ENCODE data around the gene EP300.

The EP300 gene

DNA sequence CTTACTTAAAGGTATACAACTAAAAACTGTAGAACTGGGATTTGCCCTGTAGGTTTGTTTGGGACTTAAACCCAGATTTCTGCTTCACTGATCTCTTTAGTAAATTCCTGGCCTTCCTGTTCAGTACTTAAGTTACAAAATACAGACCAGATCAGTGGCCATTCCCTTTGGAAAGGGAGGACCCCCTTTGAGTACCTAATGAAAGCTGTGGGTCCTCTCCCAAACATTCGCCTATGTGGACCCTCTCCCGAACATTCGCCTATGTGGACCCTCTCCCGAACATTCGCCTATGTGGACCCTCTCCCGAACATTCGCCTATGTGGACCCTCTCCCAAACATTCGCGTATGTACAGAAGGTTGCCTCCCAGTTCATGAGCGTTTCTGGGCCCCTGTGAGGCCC lies 123.0 kb downstream of the EP300 start:
- no peak for DNase-seq

DNA sequence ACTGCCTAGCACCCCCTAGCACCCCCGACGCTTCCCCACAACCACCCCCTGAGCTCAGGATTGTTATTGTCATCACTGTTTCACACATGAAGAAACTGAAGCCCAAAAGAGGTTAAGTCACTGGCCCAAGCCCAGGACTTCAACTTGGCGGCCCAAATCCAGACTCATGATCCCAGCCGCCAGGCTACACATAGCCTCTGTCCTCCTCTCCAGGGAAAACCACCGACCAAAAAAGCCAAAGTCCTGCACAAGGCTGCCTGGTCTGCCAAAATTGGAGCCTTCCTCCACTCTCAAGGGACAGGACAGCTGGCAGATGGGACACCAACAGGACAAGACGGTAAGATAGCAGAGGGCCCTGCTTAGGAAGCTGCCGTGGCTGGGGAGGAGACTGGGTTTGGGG lies 123.5 kb downstream of the EP300 start:
- no peak for DNase-seq

DNA sequence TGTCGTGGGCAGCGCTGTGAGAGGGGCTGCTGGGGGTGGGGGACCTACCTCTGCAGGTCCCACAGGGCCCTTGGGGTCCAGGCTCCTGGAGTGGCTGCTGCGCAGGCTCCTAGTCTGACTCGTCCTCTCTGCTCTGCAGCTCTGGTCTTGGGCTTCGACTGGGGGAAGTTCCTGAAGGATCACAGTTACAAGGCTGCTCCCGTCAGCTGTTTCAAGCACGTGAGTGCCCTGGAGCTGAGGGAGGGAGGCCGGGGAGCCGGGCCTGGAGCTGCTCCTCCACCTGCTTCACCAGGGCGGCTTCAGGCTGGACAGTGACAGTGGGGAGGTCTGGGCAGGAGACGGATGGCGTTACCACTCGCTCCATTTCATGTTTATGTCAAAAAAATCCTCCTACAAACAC lies 124.6 kb downstream of the EP300 start:
- no peak for DNase-seq

DNA sequence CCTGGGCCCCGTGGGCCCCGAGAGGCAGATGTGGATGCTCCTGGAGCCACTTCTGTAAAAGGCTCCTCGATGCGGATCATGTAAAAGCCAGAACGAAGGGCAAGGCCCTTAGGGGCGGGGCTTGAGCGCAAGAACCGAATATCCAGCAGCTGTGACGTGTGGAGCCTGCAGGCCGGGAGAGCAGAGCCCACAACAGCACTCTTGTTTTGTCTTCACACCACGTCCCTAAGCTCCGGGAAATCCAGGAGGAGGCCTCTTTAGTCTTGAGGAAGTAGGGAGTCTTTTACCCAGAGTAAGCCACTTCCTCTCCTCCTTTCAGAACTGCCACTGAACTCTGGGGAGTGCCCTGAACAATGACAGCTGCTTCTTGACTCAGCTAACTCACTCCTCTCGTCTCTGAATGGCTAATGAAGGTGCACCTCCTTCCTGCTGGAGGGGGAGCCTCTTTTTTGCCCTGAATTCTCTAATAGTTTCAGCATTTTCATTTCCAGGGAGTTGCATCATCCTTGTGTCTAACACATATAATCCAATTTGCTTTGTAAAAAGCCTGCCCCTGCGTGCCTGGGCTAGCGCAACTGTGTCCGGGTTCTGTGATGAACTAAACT lies 125.3 kb downstream of the EP300 start:
- peak; percentile 36 for DNase-seq

DNA sequence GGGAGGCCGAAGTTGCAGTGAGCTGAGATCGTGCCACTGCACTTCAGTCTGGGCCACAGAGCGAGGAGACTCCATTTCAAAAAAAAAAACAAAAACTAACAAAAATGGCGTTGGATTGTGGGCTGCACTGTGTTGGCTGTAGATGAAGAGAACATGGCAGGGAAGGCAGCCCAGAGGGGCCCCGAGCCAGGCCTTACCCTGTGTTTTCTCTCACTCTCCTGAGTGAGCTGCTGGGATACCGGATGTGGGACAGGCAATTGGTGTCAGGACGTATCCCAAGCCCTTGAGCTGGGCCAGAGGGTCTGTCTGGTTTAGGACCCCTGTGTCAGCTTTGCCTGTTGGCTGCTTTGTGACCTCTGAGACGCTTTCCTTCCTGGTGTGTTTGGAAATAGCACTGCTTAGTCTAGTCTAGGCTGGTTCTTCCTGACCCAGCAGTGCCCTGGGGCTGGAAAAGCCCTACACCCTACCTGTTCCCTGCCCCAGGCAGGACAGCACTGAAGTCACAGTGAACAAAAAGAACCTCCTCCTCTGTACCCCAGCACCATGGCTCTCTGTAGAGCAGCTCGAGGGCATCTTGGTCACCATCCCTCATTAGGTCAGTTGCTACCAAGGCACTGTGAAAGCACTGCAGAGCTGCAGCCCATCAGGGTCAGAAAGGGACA lies 130.6 kb downstream of the EP300 start:
- DNase-seq: no peak

DNA sequence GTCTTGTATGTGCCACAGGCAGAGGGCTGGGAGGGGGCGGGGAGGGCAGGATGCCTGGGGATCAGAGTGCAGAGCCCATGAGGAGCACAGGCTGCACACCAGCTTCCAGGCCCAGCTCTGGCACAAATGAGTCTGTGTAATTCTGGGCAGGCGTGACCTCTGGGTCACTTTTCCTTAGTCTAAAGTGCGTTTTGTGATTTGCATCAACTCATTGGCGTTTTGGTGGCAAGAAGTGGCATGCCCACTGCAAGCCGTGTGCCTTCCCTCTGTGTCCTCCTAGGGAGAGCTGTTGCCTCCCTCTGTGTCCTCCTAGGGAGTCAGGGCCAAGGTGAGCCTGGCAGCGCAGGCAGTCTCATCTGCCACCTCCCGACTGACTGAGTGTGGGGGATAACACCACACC lies 131.1 kb downstream of the EP300 start:
- no peak for DNase-seq

DNA sequence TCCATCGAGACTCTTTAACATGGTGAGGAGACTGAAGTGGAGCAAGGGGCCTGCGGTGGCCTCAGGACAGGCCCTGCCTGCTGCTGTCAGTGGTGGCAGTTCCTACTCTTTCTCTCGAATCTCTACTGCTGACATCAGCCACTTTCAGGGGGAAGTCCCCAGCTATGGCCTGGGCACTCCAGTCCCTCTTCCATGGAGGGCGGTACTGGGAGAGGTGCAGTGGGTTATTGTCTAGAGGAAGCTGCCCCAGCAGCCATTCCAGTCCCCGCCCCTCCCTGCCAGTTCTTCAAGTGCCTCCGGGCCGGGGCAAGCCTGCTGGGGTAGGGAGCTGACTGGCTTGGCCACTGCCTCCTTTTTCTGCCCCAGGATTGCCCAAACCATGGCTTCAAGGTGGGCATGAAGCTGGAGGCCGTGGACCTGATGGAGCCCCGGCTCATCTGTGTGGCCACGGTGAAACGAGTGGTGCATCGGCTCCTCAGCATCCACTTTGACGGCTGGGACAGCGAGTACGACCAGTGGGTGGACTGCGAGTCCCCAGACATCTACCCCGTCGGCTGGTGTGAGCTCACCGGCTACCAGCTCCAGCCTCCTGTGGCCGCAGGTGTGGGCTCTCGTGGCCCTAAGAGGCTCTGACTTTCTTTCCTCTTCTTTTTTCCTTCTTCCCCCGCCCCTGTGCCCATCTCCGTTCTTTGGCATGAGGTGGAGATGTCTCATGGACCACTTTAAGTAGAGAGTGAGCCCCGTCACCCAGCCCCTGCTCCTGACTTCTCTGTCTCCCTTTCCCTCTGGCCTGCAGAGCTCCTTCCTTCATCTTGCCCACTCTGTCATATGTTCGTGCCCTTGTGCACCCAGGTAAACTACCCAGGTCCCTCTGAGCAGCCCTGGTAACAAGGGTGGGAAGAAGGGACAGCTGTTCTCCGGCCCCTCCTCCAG lies 134.6 kb downstream of the EP300 start:
- no peak for DNase-seq

DNA sequence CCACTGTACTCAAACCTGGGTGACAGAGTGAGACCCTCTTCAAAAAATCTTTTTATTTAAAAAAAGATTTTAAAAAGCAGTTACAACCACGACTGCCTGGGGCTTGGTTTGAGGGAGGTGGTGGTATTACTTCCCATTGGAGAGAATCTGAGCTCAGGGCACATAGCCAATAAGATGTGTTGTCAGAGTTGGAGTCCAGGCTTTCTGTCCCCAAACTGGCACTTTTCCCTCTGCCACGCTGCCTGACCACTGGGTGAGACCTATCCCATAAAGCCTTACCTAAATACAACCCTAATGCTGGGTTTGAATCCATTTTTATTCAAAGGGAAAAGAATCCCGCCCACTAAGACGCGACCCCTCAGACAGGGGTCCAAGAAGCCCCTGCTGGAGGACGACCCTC lies 136.8 kb downstream of the EP300 start:
- DNase-seq: no peak

Data from CD4-positive, alpha-beta T cell treated with Interleukin-17A for 1 hour (primary cell).